Stimulated activated CD4-positive, alpha-beta T cell treated with anti-CD3 and anti-CD28 coated beads, Interleukin-2, amount 100 ng/mL, for 24 hours (primary cell): ENCODE data around the gene TLE4.

ENCODE experiments used
- DNase-seq, 2 donors: peaks; one replicate each; pipeline ENCODE4 v3.0.0-alpha.2; 2020

The TLE4 gene

GRCh38 chr9:79571309-79572031 lies at the start of gene TLE4:
TSS of gene TLE4 (plus strand) at chr9:79571965. CDS start at chr9:79572791, 826 bp downstream.
- peak; percentile 98 to 99 for DNase-seq

- DNase-seq: no peak
Observed at GRCh38 chr9:79522793-79523192, 49.0 kb upstream of the TLE4 start.

DNA sequence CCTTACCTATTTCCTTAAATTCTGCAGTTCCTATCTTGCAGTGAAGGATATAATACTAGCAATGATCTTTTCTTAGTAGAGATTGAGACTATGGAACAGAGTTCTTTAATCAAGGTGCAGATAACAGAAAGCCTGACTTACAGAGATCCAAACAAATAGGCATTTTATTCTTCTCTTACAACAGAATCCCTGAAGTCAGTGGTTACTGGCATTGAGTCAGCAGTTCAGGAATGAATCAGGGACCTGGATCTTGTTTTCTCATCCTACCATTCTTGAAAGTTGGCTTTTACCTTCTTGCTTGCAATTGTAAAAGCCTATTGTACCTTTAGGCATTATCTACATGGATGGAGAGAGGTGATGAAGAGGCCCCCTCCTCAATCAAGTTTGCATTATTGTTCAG lies 47.5 kb upstream of the TLE4 start:
- no peak for DNase-seq

DNA sequence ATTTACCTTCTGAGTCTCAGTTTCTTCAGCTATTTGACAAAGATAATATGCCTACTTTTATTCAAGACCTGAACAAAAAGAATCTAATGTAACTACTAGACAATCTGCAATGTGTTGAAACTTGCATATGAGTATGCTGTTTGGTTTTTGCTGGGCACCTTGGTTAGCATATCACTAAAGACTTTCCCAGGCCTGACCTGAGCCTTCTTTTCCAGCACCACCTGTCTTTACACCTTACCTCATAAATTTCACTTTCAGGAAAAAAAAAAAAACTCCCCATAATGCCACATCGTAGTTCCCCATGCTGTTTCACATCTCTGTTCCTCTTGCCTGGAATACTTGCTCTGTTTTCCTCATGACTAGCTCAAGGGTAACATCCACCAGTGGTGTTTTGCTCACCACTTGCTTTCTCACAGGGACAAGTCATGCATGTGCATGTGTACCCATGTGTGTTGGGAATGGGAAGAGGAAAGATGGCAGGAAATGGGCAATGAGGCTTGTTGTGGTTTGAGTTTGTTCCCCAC lies 45.6 kb upstream of the TLE4 start:
- DNase-seq: no peak

DNA sequence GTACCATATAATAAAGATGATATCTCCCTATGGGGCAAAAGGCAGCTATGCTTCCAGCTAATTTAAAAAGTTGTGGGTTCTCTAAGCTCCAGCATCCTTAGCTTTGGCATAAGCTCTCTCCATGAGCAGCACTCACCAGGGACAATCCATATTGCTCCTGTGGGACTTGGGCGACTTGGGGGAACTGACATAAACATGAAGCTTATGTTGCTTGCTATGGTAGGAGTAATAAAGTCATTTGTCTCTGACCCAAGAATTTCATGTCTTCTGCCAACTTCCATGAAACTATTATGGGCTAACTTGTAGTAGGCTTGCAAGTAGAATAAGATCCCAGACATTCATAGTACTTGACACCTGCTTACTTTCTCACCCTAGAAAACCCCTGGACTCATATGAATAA lies 36.2 kb upstream of the TLE4 start:
- no peak for DNase-seq

GRCh38 chr9:79537838-79538237 lies 33.9 kb upstream of the TLE4 start:
- DNase-seq: no peak

DNA sequence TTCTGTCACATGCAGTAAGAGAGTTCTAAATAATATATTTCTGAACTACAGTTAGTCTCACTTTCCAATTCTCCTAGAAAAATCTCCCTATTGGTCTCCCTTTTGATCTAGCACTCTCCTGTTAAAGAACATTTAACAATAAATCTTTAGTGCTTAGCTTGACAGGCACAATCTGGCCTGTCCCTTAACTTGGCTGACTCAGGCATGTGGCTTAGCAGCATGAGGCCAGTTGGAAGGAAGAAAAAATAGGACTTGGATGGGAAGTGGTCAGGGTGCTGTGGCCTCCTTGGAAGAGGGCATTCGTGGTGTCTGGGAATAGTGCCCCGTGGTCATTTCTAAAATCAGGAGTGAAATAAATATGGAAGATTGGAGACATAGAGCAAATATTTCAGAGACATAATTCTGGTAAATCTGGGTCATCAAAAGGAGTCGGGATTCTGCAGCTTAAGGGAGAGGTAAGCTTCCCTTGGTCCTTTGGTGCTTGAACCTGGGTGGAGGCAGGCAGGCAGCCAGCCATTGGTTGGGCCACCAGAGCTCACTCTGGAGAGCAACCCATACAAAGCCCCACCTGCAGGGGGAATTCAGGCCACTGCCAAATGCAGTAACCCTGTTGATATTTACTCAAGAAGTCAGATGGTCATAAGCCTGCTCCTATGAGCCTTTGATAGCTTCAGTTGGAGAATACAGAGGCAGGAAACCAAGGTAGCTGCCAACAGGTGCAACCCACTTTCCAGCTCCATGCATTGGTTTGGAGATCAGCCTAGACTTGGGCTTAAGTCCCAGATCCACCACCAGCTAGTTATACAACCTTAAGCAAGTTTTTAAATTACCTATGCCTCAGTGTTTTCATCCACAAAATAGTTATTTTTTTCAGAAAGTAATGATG lies 28.8 kb upstream of the TLE4 start:
- no peak for DNase-seq

- DNase-seq: peak in 1 of 2 donors; percentile 3
Observed at GRCh38 chr9:79544375-79544774, 27.4 kb upstream of the TLE4 start.

- DNase-seq: no peak
Observed at GRCh38 chr9:79551586-79551985, 20.2 kb upstream of the TLE4 start.

GRCh38 chr9:79551994-79552393 lies 19.8 kb upstream of the TLE4 start:
- no peak for DNase-seq

- DNase-seq: no peak
Observed at GRCh38 chr9:79555474-79556089, 16.2 kb upstream of the TLE4 start.

- no peak for DNase-seq
Observed at GRCh38 chr9:79559495-79560181, 12.1 kb upstream of the TLE4 start.

DNA sequence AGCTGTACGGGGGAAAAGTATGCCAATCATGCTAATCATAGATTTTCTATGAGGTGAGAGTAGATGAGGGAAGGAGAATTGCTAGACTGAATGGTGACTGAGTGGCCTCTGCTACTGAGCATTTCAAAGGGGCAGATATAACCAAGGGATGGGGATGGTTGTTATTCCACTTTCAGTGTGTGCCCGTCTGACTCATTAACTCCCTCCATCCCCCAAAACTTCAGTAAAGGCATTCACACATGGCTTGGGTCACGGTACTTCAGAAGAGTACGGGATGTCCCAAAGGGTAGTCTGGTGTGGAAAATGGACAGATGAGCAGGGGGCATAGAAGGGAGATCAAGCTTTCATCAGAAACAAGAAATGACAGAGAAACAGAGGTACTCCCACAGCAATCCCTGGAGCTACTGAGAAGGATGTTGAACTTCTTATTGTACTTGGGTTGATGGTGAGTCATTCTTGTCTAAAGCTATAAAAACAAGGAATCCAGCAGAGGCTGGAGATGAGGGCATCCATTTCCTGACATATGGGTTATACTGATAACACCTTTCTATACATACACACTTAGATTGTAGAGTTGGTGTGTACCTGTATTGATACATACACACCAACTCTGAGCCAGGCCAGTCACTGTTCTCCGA lies 8.9 kb upstream of the TLE4 start:
- no peak for DNase-seq

DNA sequence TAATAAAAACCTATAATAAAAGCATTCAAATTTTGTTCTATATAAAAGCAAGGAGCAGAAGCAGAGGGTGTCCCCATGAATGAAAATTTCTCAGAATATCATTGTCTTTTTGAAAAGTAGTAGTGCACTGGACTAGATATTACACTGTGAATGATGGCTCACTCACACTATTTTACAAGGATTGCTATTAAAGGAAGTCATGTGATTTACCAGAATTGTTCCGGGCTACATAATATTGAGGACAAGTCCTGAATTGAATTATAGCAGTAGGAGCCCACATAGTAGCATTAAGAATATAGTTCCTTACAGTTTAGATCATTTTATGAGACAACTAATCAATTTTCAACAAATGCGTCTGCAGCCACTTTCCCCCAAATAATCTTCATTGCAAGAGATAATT lies 7.7 kb upstream of the TLE4 start:
- DNase-seq: no peak

GRCh38 chr9:79565245-79565644 lies 6.5 kb upstream of the TLE4 start:
- peak in 1 of 2 donors; percentile 16 for DNase-seq

DNA sequence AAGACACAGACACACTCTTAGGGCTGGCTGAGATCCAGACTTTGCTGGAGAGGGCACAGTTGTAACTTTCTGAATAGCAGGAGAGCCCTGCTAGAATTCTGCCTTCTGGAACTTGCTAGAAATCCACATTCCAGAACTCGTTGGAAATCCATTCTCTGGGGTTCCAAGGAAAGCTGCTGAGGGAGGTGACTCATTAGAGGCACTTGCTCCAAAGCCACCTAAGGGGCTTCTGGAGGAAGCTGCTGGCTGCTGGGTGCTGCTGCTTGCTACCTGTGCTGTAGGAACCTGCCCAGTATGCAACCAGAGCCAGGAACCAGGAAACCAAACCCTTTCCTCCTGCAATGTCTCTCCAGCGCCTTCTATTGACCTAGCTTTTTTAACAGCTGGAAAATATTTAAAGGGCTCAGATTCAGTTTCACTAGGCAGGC lies 4.1 kb upstream of the TLE4 start:
- no peak for DNase-seq

GRCh38 chr9:79568337-79569101 lies 3.2 kb upstream of the TLE4 start:
- no peak for DNase-seq

- no peak for DNase-seq
Observed at GRCh38 chr9:79569814-79570447, 1.8 kb upstream of the TLE4 start.

GRCh38 chr9:79570448-79571308 lies 1.1 kb upstream of the TLE4 start:
- peak; percentile 50 to 55 for DNase-seq

GRCh38 chr9:79572032-79572607 lies 355 bp downstream of the TLE4 start:
- peak in 1 of 2 donors; percentile 28 for DNase-seq
